H1 (cell line): ENCODE measurements around the gene CNOT1. TPM values are rescaled to one million over a fixed set of nuclear protein-coding genes. Genes with fewer than 3 reads are reported as not detected.

ENCODE experiments used
- CTCF ChIA-PET: fragments of 300-600 bp; sonication (Branson Sonifier 250); formaldehyde crosslinking; loops from one replicate; lab custom pipeline; 2021; ENCODE audit not compliant: partially characterized antibody; lab: Charles Lee
- POLR2A ChIA-PET: fragments of 300-600 bp; sonication (Branson Sonifier 250); formaldehyde crosslinking; loops from one replicate; lab custom pipeline; 2021; ENCODE audit warnings: inconsistent platforms; ENCODE audit not compliant: partially characterized antibody; lab: Charles Lee
- DNase-seq, 2 experiments: peaks; one replicate each; pipeline versions ENCODE4 v3.0.0 to v3.0.0-alpha.2; 2010 to 2022; ENCODE audit warnings: low spot score in 2 of 2, low read depth in 1 of 2, mixed read lengths in 1 of 2
- FAIRE-seq: peaks from 2 replicates; lab custom pipeline; 2011; peaks lifted over from hg19 to GRCh38; lab: Jason Lieb, UNC
- H2AFZ ChIP-seq: 2 replicates; pipeline ENCODE4 v1.8.1; 2012; ENCODE audit warnings: low read length, inconsistent platforms
- H2AK5ac ChIP-seq: 2 replicates; pipeline ENCODE4 v1.6.1; 2013; ENCODE audit warnings: low read depth, low read length
- H2BK120ac ChIP-seq: replicated peaks from 2 replicates; pipeline ENCODE3; 2013; ENCODE audit warnings: low read depth, low read length, inconsistent platforms
- H2BK12ac ChIP-seq: 2 replicates; pipeline ENCODE4 v1.6.1; 2013; ENCODE audit warnings: low read depth, low read length
- H2BK15ac ChIP-seq: 2 replicates; pipeline ENCODE4 v1.6.1; 2013; ENCODE audit warnings: low read length
- H2BK20ac ChIP-seq: 2 replicates; pipeline ENCODE4 v1.6.1; 2013; ENCODE audit warnings: low read length
- H2BK5ac ChIP-seq: 2 replicates; pipeline ENCODE4 v1.6.1; 2013; ENCODE audit warnings: low read depth, low read length
- H3K14ac ChIP-seq: 2 replicates; pipeline ENCODE4 v1.6.1; 2013; ENCODE audit warnings: inconsistent platforms; ENCODE audit not compliant: insufficient read length
- H3K18ac ChIP-seq: 2 replicates; pipeline ENCODE4 v1.6.1; 2013; ENCODE audit warnings: low read length; ENCODE audit errors: extremely low read depth
- H3K23ac ChIP-seq: 2 replicates; pipeline ENCODE4 v1.6.1; 2013; ENCODE audit warnings: inconsistent platforms; ENCODE audit not compliant: insufficient read length
- H3K23me2 ChIP-seq: 2 replicates; pipeline ENCODE4 v1.6.1; 2013; ENCODE audit warnings: low read depth, low read length
- H3K27ac ChIP-seq: 2 replicates; pipeline ENCODE4 v1.6.1; 2011; ENCODE audit warnings: low read depth, low read length, inconsistent platforms
- H3K27me3 ChIP-seq, 4 experiments: replicated peaks in 1 of 4; 1 replicate in 1 of 4; 2 replicates in 3 of 4; pipeline versions ENCODE4 v1.6.1 to v1.8.1; 2011 to 2013; ENCODE audit warnings: low read length in 3 of 4, mild to moderate bottlenecking in 3 of 4, inconsistent platforms in 2 of 4, mixed read lengths in 2 of 4, moderate library complexity in 1 of 4; ENCODE audit not compliant: control insufficient read depth in 3 of 4, insufficient read depth in 3 of 4; ENCODE audit errors: extremely low read depth in 1 of 4
- H3K36me3 ChIP-seq, 4 experiments: 2 replicates each; pipeline versions ENCODE4 v1.6.1 to v1.8.1; 2011 to 2013; ENCODE audit warnings: mild to moderate bottlenecking in 4 of 4, low read length in 3 of 4, moderate library complexity in 2 of 4, control low read depth in 1 of 4, inconsistent platforms in 1 of 4; ENCODE audit not compliant: insufficient read depth in 4 of 4, control insufficient read depth in 2 of 4
- H3K4ac ChIP-seq: replicated peaks from 2 replicates; pipeline ENCODE3; 2013; ENCODE audit warnings: low read length, low read depth, mixed read lengths, inconsistent platforms; ENCODE audit not compliant: insufficient read length
- H3K4me1 ChIP-seq, 4 experiments: replicated peaks in 1 of 4; 1 replicate in 1 of 4; 2 replicates in 3 of 4; pipeline versions ENCODE4 v1.6.1 to v1.8.1; 2011 to 2013; ENCODE audit warnings: low read length in 3 of 4, inconsistent platforms in 2 of 4, mixed read lengths in 1 of 4; ENCODE audit not compliant: insufficient read depth in 4 of 4, control insufficient read depth in 3 of 4
- H3K4me2 ChIP-seq, 2 experiments: 2 replicates each; pipeline versions ENCODE4 v1.6.1 to v1.8.1; 2011 to 2013; ENCODE audit warnings: low read depth in 2 of 2, low read length in 2 of 2, control low read depth in 1 of 2, inconsistent platforms in 1 of 2, mild to moderate bottlenecking in 1 of 2; ENCODE audit not compliant: insufficient read depth in 1 of 2
- H3K4me3 ChIP-seq, 4 experiments: fragments of 200-600, 300-600 bp in 1 of 4; sonication (generic), shearing (Covaris generic), sonication (Bioruptor Twin) in 1 of 4; 2 replicates each; pipeline versions ENCODE4 v1.5.1 to v1.8.1; 2011 to 2016; ENCODE audit warnings: low read length in 4 of 4, low read depth in 3 of 4, control low read depth in 2 of 4, inconsistent platforms in 2 of 4, mild to moderate bottlenecking in 2 of 4, mixed read lengths in 1 of 4, moderate library complexity in 1 of 4; ENCODE audit not compliant: insufficient read depth in 2 of 4; ENCODE audit errors: extremely low read depth in 1 of 4
- H3K56ac ChIP-seq: replicated peaks from 2 replicates; pipeline ENCODE3; 2013; ENCODE audit warnings: low read depth, mild to moderate bottlenecking, mixed read lengths, low read length, inconsistent platforms; ENCODE audit not compliant: insufficient read length
- H3K79me1 ChIP-seq: 2 replicates; pipeline ENCODE4 v1.6.1; 2013; ENCODE audit warnings: low read depth, low read length, control low read depth
- H3K79me2 ChIP-seq, 2 experiments: 2 replicates each; pipeline versions ENCODE4 v1.6.1 to v1.8.1; 2012 to 2013; ENCODE audit warnings: low read length in 2 of 2, mild to moderate bottlenecking in 2 of 2, inconsistent platforms in 1 of 2; ENCODE audit not compliant: insufficient read depth in 2 of 2, control insufficient read depth in 1 of 2
- H3K9ac ChIP-seq, 4 experiments: replicated peaks in 1 of 4; 1 replicate in 1 of 4; 2 replicates in 3 of 4; pipeline versions ENCODE4 v1.6.1 to v1.8.1; 2011 to 2013; ENCODE audit warnings: low read depth in 3 of 4, low read length in 3 of 4, control low read depth in 2 of 4, mild to moderate bottlenecking in 2 of 4, moderate library complexity in 2 of 4, inconsistent platforms in 1 of 4; ENCODE audit errors: extremely low read depth in 1 of 4
- H3K9me3 ChIP-seq, 2 experiments: 2 replicates each; pipeline versions ENCODE4 v1.6.1 to v1.8.1; 2012 to 2013; ENCODE audit warnings: mild to moderate bottlenecking in 2 of 2, moderate library complexity in 2 of 2, control low read depth in 1 of 2, inconsistent platforms in 1 of 2, low read depth in 1 of 2, low read length in 1 of 2, mixed read lengths in 1 of 2; ENCODE audit not compliant: insufficient read depth in 2 of 2
- H4K20me1 ChIP-seq, 2 experiments: replicated peaks in 1 of 2; 2 replicates each; pipeline versions ENCODE3 to v1.8.1; 2011 to 2013; ENCODE audit warnings: inconsistent platforms in 2 of 2, low read length in 2 of 2, mild to moderate bottlenecking in 1 of 2; ENCODE audit not compliant: insufficient read depth in 2 of 2, control insufficient read depth in 1 of 2
- H4K5ac ChIP-seq: 2 replicates; pipeline ENCODE4 v1.6.1; 2013; ENCODE audit warnings: low read length, low read depth, mixed read lengths, inconsistent platforms; ENCODE audit not compliant: insufficient read length
- H4K8ac ChIP-seq: 2 replicates; pipeline ENCODE4 v1.8.0; 2013; ENCODE audit warnings: mild to moderate bottlenecking, moderate library complexity, low read length, inconsistent platforms; ENCODE audit not compliant: insufficient read depth; ENCODE audit errors: extremely low read depth
- H4K91ac ChIP-seq: replicated peaks from 2 replicates; pipeline ENCODE3; 2013; ENCODE audit warnings: low read length, mixed read lengths, inconsistent platforms; ENCODE audit not compliant: insufficient read length
- CTCF ChIP-seq, 3 experiments: IDR thresholded peaks; 1 replicate in 2 of 3; 2 replicates in 1 of 3; pipeline versions ENCODE4 v1.5.1 to v1.6.1; 2011; ENCODE audit warnings: low read length in 3 of 3, mild to moderate bottlenecking in 3 of 3, inconsistent platforms in 2 of 3, low read depth in 1 of 3, moderate library complexity in 1 of 3; ENCODE audit not compliant: insufficient read depth in 1 of 3; ENCODE audit errors: control extremely low read depth in 1 of 3
- EGR1 ChIP-seq: IDR thresholded peaks from 2 replicates; pipeline ENCODE4 v1.6.1; 2011; ENCODE audit warnings: low read depth, low read length, borderline replicate concordance
- JUND ChIP-seq: IDR thresholded peaks from 2 replicates; pipeline ENCODE4 v1.6.1; 2011; ENCODE audit warnings: mild to moderate bottlenecking, improper control_type of control experiment, low read length
- KDM1A ChIP-seq: fragments of 200-600, 300-600 bp; sonication (generic); IDR thresholded peaks from 2 replicates; pipeline ENCODE4 v1.7.1; 2016; ENCODE audit warnings: mild to moderate bottlenecking, low read length, borderline replicate concordance
- RBBP5 ChIP-seq: IDR thresholded peaks from 2 replicates; pipeline ENCODE4 v1.7.1; 2012; ENCODE audit warnings: low read depth, mild to moderate bottlenecking, inconsistent platforms, low read length, moderate library complexity, borderline replicate concordance
- RXRA ChIP-seq: IDR thresholded peaks from 2 replicates; pipeline ENCODE4 v1.6.1; 2011; ENCODE audit warnings: low read depth, mild to moderate bottlenecking, low read length, moderate library complexity; ENCODE audit not compliant: insufficient read depth
- SIX5 ChIP-seq: IDR thresholded peaks from 2 replicates; pipeline ENCODE4 v1.6.1; 2011; ENCODE audit warnings: mild to moderate bottlenecking, low read depth, low read length
- TBP ChIP-seq: IDR thresholded peaks from 2 replicates; pipeline ENCODE4 v1.6.1; 2011; ENCODE audit warnings: low read depth, low read length, improper control_type of control experiment
- YY1 ChIP-seq: IDR thresholded peaks from 2 replicates; pipeline ENCODE4 v1.6.1; 2011; ENCODE audit warnings: low read depth, mild to moderate bottlenecking, low read length
- WGBS, 2 experiments: shearing (Covaris generic) in 1 of 2; methylation state at CpG; one replicate each; pipeline versions ENCODE4 v1.1.6 to v1.1.7; 2013 to 2015; ENCODE audit warnings: low lambda C conversion rate in 2 of 2, mixed read lengths in 2 of 2, inconsistent platforms in 1 of 2, low coverage in 1 of 2, missing lambda C conversion rate in 1 of 2; ENCODE audit not compliant: insufficient replicate concordance in 2 of 2, insufficient coverage in 1 of 2, insufficient read length in 1 of 2; ENCODE audit errors: extremely low coverage in 1 of 2, missing lambda C conversion rate in 1 of 2; 5-methylcytosine and 5-hydroxymethylcytosine counted together
- polyA plus RNA-seq, 7 experiments: library from polyadenylated mRNA; depleted of rRNA in 3 of 7; stranded (reverse) in 5 of 7; unstranded in 2 of 7; fragments of >200 nt in 5 of 7; fragments of 200-250 nt in 2 of 7; gene quantifications; 1 replicate in 5 of 7; 2 replicates in 1 of 7; 4 replicates in 1 of 7; pipeline versions ENCODE4 v1.2.1 to v1.2.3, GENCODE V29; 2011 to 2013; ENCODE audit warnings: missing spikeins in 2 of 7, mixed read lengths in 2 of 7
- total RNA-seq: library from RNA; stranded (reverse); fragmentation: NEBNext Ultra II Directional; extraction: Animal tissue kit (Norgen Biotek cat#: 25700); gene quantifications from 2 replicates; pipeline ENCODE4 v1.2.1, GENCODE V29; 2021

The CNOT1 gene
- total and polyA plus RNA-seq, 2 of the 8 experiments (the other 6 are each of a cell fraction or from before 2014, with no cell fraction given): 306 to 319 TPM

GRCh38 chr16:58518980-58519368, 110.7 kb downstream of the CNOT1 start:
- no peak for FAIRE-seq
- no peak overlapping the region for H3K56ac ChIP-seq
- 93% methylated on average over 1 of the region's 1 CpG; no CpG with 5 or more reads in 1 of the 2 experiments for WGBS, 2 experiments

More at GRCh38 chr16:58518980-58519368, 110.7 kb downstream of the CNOT1 start:
- H2BK5ac ChIP-seq: no peak overlapping the region
- H3K9ac ChIP-seq: no peak overlapping the region
- no peak overlapping the region for H4K8ac ChIP-seq
- no peak overlapping the region for H2AFZ ChIP-seq
- TF ChIP-seq EGR1: no peak
- no peak for TF ChIP-seq CTCF (IDR thresholded peaks at IDR 0.05; ENCODE audit: control extremely low read depth in 1 of 3, insufficient read depth in 1 of 3, low read depth in 1 of 3, low read length in 3 of 3)
- TF ChIP-seq SIX5: no peak
- no peak for TF ChIP-seq JUND
- no peak for TF ChIP-seq YY1
- no peak for TF ChIP-seq KDM1A
- TF ChIP-seq RXRA: no peak
- no peak for TF ChIP-seq TBP
- no peak for TF ChIP-seq RBBP5
- H3K9me3 ChIP-seq: no peaks in the 10 kb centered on the region
- H3K23ac ChIP-seq: no peak overlapping the region
- H4K20me1 ChIP-seq: peaks cover 9 to 21% of the 10 kb centered on the region in 2 experiments
- no peak overlapping the region for H3K4ac ChIP-seq
- DNase-seq: no peak
- H3K27ac ChIP-seq: no peak overlapping the region
- H3K23me2 ChIP-seq: no peaks in the 10 kb centered on the region; the same call in 1 of the 2 replicates
- no peak overlapping the region for H2BK20ac ChIP-seq
- no peak overlapping the region for H3K14ac ChIP-seq
- H3K4me1 ChIP-seq: peaks cover 4 to 11% (median 5%) of the 10 kb centered on the region in 4 experiments
- H3K79me2 ChIP-seq: peaks cover 0 to 22% of the 10 kb centered on the region in 2 experiments; a peak in 2 of 4 replicates
- no peak overlapping the region for H2BK12ac ChIP-seq
- no peak overlapping the region for H4K5ac ChIP-seq
- H3K36me3 ChIP-seq: peaks cover 31 to 78% (median 62%) of the 10 kb centered on the region in 4 experiments
- CTCF ChIA-PET: interaction anchor here (0.9 to 2.0 kb wide), 6 partner anchors 12 to 182 kb away, joined by 3 to 8 read pairs (median 4); no protein-coding TSS in a partner anchor
- H4K91ac ChIP-seq: no peak overlapping the region
- POLR2A ChIA-PET: interaction anchor here (0.7 to 2.2 kb wide), 10 partner anchors 9 to 143 kb away, joined by 3 to 8 read pairs (median 4); no protein-coding TSS in a partner anchor
- no peak overlapping the region for H3K18ac ChIP-seq
- H2BK15ac ChIP-seq: no peak overlapping the region
- no peak overlapping the region for H3K4me2 ChIP-seq
- no peak overlapping the region for H3K4me3 ChIP-seq
- no peaks in the 10 kb centered on the region; the same call in 1 of the 2 replicates for H3K79me1 ChIP-seq
- H3K27me3 ChIP-seq: no peaks in the 10 kb centered on the region
- no peak overlapping the region for H2BK120ac ChIP-seq
- H2AK5ac ChIP-seq: no peak overlapping the region
